Neutrophil (primary cell): ENCODE measurements around the gene TNRC6C.
A peak's percentile ranks its signal among the peaks of the same experiment; 100 is the strongest.

Source experiments
- H3K27ac ChIP-seq: fragments of 200-600 bp; sonication (generic); 2 replicates; pipeline ENCODE4 v1.5.1; 2016; ENCODE audit warnings: mild to moderate bottlenecking, moderate library complexity
- H3K27me3 ChIP-seq: fragments of 200-600 bp; sonication (generic); 2 replicates; pipeline ENCODE4 v1.6.0; 2016; ENCODE audit warnings: mild to moderate bottlenecking
- H3K36me3 ChIP-seq: fragments of 200-600 bp; sonication (generic); 2 replicates; pipeline ENCODE4 v1.5.1; 2017
- H3K4me1 ChIP-seq, 2 experiments: fragments of 200-600 bp in 1 of 2; sonication (generic) in 1 of 2; 1 replicate in 1 of 2; 2 replicates in 1 of 2; pipeline versions ENCODE4 v1.5.1 to v1.6.1; 2013 to 2016; ENCODE audit warnings: low read depth in 1 of 2, low read length in 1 of 2, mild to moderate bottlenecking in 1 of 2, moderate library complexity in 1 of 2; ENCODE audit not compliant: control insufficient read depth in 1 of 2, insufficient read depth in 1 of 2
- H3K4me3 ChIP-seq, 2 experiments: fragments of 200-600 bp in 1 of 2; sonication (generic) in 1 of 2; 1 replicate in 1 of 2; 2 replicates in 1 of 2; pipeline ENCODE4 v1.5.1; 2013 to 2016; ENCODE audit warnings: low read depth in 1 of 2, low read length in 1 of 2, mild to moderate bottlenecking in 1 of 2, moderate library complexity in 1 of 2
- H3K9me3 ChIP-seq: fragments of 200-600 bp; sonication (generic); 2 replicates; pipeline ENCODE4 v1.5.1; 2016
- CTCF ChIP-seq: fragments of 200-600 bp; sonication (generic); IDR thresholded peaks from 2 replicates; pipeline ENCODE4 v1.5.1; 2016; ENCODE audit warnings: antibody characterized with exemption

TNRC6C gene

GRCh38 chr17:78116411-78116810 lies 157.9 kb downstream of the TNRC6C start:
- Histone ChIP-seq H3K4me1 (peaks cover 42 to 55% of the 10 kb centered on the region in 2 experiments), H3K4me3 (no peak overlapping the region)

GRCh38 chr17:78117027-78117981 lies 158.8 kb downstream of the TNRC6C start:
- Histone ChIP-seq H3K27ac (peak overlapping the region; percentile 56), H3K4me1 (peaks cover 50 to 63% of the 10 kb centered on the region in 2 experiments), H3K27me3 (no peaks in the 10 kb centered on the region), H3K9me3 (no peaks in the 10 kb centered on the region), H3K36me3 (peaks cover 86% of the 10 kb centered on the region), H3K4me3 (no peak overlapping the region)
- peak; percentile 10 for TF ChIP-seq CTCF

More at GRCh38 chr17:78116411-78116810, 157.9 kb downstream of the TNRC6C start:
- TF ChIP-seq CTCF, result no peak
- H3K27me3 ChIP-seq, result no peaks in the 10 kb centered on the region
- peak overlapping the region; percentile 56 for H3K27ac ChIP-seq
- no peaks in the 10 kb centered on the region for H3K9me3 ChIP-seq
- H3K36me3 ChIP-seq, result peaks cover 86% of the 10 kb centered on the region

DNA sequence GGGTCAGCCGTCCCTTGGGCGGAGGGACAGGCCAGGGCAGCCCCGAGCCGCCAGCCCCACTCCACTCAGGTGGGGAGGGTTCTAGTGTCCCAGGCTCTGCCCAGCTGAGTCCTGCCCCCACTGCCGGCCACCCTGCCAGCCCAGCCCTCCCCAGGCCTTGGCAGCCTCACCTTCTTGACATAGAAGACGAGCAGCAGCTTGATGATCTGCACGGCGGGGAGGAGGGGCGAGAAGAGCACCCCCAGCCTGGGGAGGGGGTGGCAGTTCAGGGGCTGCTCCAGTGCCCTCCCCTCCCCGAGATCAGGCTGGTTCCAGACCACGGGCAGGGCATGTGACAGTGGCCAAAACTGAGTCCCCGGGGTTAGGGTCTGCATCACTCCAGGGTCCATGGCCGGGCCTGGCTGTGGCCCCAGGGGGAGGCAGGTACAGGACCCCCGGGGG lies 160.3 kb downstream of the TNRC6C start:
- Histone ChIP-seq H3K36me3 (peaks cover 88% of the 10 kb centered on the region), H3K9me3 (no peaks in the 10 kb centered on the region), H3K4me1 (peaks cover 39 to 63% of the 10 kb centered on the region in 2 experiments), H3K27me3 (no peaks in the 10 kb centered on the region), H3K4me3 (no peak overlapping the region), H3K27ac (peak overlapping the region; percentile 32)
- TF ChIP-seq CTCF, result no peak

DNA sequence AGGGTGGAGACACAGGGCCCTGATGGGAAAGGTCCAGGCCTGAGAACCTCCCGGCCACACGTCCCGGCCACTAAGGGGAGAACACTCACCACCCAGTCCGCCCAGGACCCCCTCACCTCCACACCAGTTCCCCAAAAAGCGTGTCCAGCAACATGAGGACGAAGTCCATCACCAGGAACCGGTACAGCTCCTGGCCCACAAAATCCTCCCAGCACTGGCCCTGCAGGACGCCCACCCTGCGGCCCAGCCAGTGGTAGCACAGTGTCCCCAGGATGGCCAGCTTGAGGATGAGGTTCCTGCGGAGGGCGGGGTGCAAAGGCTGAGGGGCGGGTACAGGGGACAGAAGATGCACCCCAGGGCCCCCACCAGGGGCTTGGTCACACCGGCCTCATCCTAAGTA lies 162.0 kb downstream of the TNRC6C start:
- no peaks in the 10 kb centered on the region for H3K27me3 ChIP-seq
- no peaks in the 10 kb centered on the region for H3K9me3 ChIP-seq
- peak overlapping the region; percentile 78 for H3K27ac ChIP-seq
- H3K4me1 ChIP-seq, result peaks cover 44 to 69% of the 10 kb centered on the region in 2 experiments
- H3K4me3 ChIP-seq, result peak overlapping the region in 1 of 2 experiments; percentile 53
- TF ChIP-seq CTCF, result no peak
- H3K36me3 ChIP-seq, result peaks cover 91% of the 10 kb centered on the region

DNA sequence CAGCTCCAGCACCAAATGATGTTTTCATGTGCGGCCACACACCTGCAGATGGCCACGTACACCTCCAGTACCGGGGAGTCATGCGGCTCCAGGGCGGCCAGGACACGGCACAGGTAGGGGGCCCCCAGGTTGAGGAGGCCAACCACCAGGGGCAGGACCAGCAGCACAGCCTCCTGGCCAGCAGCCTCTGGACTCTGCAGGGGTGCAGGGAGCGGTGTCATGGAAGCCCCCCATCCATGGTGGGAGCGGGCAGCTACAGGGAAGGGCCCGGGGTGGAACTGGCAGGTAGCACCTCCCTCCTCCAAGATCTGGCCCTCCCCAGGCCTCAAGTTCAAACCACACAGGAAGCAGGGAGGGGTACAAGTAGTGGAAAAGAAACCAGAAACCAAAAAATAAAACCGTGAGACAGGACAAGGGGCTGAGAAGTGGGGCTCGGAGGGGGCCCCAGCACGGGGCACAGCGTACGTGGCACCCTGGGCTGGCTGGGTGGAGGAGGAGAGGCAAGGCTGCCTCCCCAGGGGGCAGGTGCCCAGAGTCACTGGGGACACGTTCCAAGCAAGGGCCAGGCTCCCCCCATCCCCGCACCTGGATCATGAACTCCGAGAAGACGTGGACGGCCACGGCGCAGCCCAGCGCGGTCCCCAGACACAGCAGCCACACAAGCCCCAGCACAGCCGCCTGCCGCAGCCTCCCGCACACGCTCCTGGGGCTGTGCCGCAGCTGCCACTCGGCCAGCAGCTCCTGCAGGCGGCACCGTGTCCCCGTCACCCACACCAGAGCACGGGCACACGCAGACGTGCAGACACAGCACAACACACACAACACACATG lies 162.7 kb downstream of the TNRC6C start:
- TF ChIP-seq CTCF, result no peak
- peaks cover 48 to 75% of the 10 kb centered on the region in 2 experiments for H3K4me1 ChIP-seq

More for the DNA sequence above, 162.7 kb downstream of the TNRC6C start:
- Histone ChIP-seq H3K36me3 (peaks cover 95% of the 10 kb centered on the region), H3K27me3 (no peaks in the 10 kb centered on the region), H3K4me3 (peak overlapping the region; percentile 5 to 53), H3K27ac (peak overlapping the region; percentile 78), H3K9me3 (no peaks in the 10 kb centered on the region)
